NCI-H2107 treated with DMSO at 0.1 percent for 48 hours (cell line): ENCODE results near the gene LPP.

ENCODE experiments used
- DNase-seq: peaks from one replicate; lab custom pipeline; 2025; ENCODE audit not compliant: unreplicated experiment; lab: John Stamatoyannopoulos, UW

The LPP gene

GRCh38 chr3:188244395-188244861 is 90.5 kb downstream of the LPP start:
- no peak for DNase-seq

- DNase-seq: no peak
Observed at GRCh38 chr3:188246905-188247304, 92.9 kb downstream of the LPP start.

GRCh38 chr3:188248036-188248561 is 94.1 kb downstream of the LPP start:
- DNase-seq: no peak

- no peak for DNase-seq
Observed at GRCh38 chr3:188253123-188253793, 99.3 kb downstream of the LPP start.

GRCh38 chr3:188253800-188254452 is 100.0 kb downstream of the LPP start:
- DNase-seq: no peak

GRCh38 chr3:188254520-188255070 is 100.6 kb downstream of the LPP start:
- DNase-seq: no peak

- no peak for DNase-seq
Observed at GRCh38 chr3:188255190-188255589, 101.2 kb downstream of the LPP start.

GRCh38 chr3:188256758-188257157 is 102.8 kb downstream of the LPP start:
- DNase-seq: no peak

- no peak for DNase-seq
Observed at GRCh38 chr3:188257384-188258026, 103.5 kb downstream of the LPP start.

- no peak for DNase-seq
Observed at GRCh38 chr3:188259191-188259590, 105.2 kb downstream of the LPP start.

GRCh38 chr3:188259596-188259995 is 105.6 kb downstream of the LPP start:
- DNase-seq: no peak

GRCh38 chr3:188261011-188261410 is 107.1 kb downstream of the LPP start:
- DNase-seq: no peak

- no peak for DNase-seq
Observed at GRCh38 chr3:188262488-188262887, 108.5 kb downstream of the LPP start.

- no peak for DNase-seq
Observed at GRCh38 chr3:188262913-188263683, 109.1 kb downstream of the LPP start.

- DNase-seq: no peak
Observed at GRCh38 chr3:188264226-188265207, 110.6 kb downstream of the LPP start.

GRCh38 chr3:188266562-188267274 is 112.8 kb downstream of the LPP start:
- no peak for DNase-seq

GRCh38 chr3:188267790-188268335 is 113.9 kb downstream of the LPP start:
- no peak for DNase-seq

- no peak for DNase-seq
Observed at GRCh38 chr3:188268336-188268735, 114.4 kb downstream of the LPP start.

- DNase-seq: no peak
Observed at GRCh38 chr3:188269040-188269439, 115.1 kb downstream of the LPP start.
